ENCODE measurements around the gene RGS6. TPM values are rescaled to one million over a fixed set of nuclear protein-coding genes. Genes with fewer than 3 reads are reported as not detected.
"Not testable (repeated sequence)": the region's sequence is repeated elsewhere in the genome, so short reads cannot be mapped to it uniquely, and the experiment has no call there.

The RGS6 gene
- total RNA-seq, result under 1 TPM; 0.15 to 0.45 TPM

GRCh38 chr14:71932229-71932981 is at the start of gene RGS6:
TSS of gene RGS6 (plus strand) at chr14:71932429.
- no peaks in the 10 kb centered on the region for H3K9me3 ChIP-seq
- H3K4me1 ChIP-seq, result peaks cover 3% of the 10 kb centered on the region
- peaks cover 26% of the 10 kb centered on the region for H3K27me3 ChIP-seq
- DNase-seq, result peak; percentile 28
- TF ChIP-seq, protein P1, sequence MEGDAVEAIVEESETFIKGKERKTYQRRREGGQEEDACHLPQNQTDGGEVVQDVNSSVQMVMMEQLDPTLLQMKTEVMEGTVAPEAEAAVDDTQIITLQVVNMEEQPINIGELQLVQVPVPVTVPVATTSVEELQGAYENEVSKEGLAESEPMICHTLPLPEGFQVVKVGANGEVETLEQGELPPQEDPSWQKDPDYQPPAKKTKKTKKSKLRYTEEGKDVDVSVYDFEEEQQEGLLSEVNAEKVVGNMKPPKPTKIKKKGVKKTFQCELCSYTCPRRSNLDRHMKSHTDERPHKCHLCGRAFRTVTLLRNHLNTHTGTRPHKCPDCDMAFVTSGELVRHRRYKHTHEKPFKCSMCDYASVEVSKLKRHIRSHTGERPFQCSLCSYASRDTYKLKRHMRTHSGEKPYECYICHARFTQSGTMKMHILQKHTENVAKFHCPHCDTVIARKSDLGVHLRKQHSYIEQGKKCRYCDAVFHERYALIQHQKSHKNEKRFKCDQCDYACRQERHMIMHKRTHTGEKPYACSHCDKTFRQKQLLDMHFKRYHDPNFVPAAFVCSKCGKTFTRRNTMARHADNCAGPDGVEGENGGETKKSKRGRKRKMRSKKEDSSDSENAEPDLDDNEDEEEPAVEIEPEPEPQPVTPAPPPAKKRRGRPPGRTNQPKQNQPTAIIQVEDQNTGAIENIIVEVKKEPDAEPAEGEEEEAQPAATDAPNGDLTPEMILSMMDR (IDR thresholded peaks at IDR 0.05), result no peak
- no peaks in the 10 kb centered on the region for H3K36me3 ChIP-seq
- H3K4me3 ChIP-seq, result peak within 1 kb of the TSS; percentile 15
- no peak within 1 kb of the TSS for H3K9ac ChIP-seq (ENCODE audit: low read depth in 2 of 2, low read length in 2 of 2)
- intact Hi-C loops (cut with DNase I), result no loop called here
- no peak within 1 kb of the TSS for H3K27ac ChIP-seq

DNA sequence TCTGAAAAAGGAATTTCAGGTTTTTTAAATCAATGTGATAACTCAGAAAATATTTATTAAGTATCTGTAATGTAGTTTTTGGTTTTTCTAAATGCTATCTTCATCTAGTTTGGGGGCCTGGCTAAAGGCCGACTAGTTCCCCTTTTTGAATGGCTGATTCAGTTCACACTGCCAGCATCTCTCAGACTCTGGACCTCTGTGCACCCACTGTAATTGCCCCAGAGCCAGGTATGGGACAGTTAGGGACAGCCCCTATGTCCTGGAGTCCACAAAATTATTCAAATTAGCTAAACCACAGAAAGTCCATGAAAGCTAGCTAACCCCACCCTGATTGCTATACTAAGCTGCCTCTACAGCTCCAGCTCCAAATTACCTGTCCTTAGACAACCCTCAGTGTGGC is 49.1 kb upstream of the RGS6 start:
- no peaks in the 10 kb centered on the region for H3K36me3 ChIP-seq
- H3K9ac ChIP-seq (ENCODE audit: low read depth in 2 of 2, low read length in 2 of 2), result no peak overlapping the region
- no peaks in the 10 kb centered on the region for H3K27me3 ChIP-seq
- intact Hi-C loops (cut with DNase I), result no loop called here
- no peaks in the 10 kb centered on the region for H3K4me1 ChIP-seq
- H3K4me3 ChIP-seq, result no peak overlapping the region
- DNase-seq, result no peak
- H3K27ac ChIP-seq, result no peak overlapping the region
- TF ChIP-seq, protein P1 (IDR thresholded peaks at IDR 0.05), result no peak
- no peaks in the 10 kb centered on the region for H3K9me3 ChIP-seq

GRCh38 chr14:71885301-71885700 is 46.9 kb upstream of the RGS6 start:
- H3K9ac ChIP-seq (ENCODE audit: low read depth in 2 of 2, low read length in 2 of 2), result no peak overlapping the region
- no peaks in the 10 kb centered on the region for H3K4me1 ChIP-seq
- no peak overlapping the region for H3K4me3 ChIP-seq
- intact Hi-C loops (cut with DNase I), result no loop called here
- DNase-seq, result no peak
- H3K9me3 ChIP-seq, result no peaks in the 10 kb centered on the region
- TF ChIP-seq, protein P1 (IDR thresholded peaks at IDR 0.05), result no peak
- no peak overlapping the region for H3K27ac ChIP-seq
- H3K27me3 ChIP-seq, result no peaks in the 10 kb centered on the region
- no peaks in the 10 kb centered on the region for H3K36me3 ChIP-seq

GRCh38 chr14:71887802-71888201 is 44.4 kb upstream of the RGS6 start:
- H3K27me3 ChIP-seq; H3K36me3 ChIP-seq; H3K4me1 ChIP-seq; H3K9ac ChIP-seq (ENCODE audit: low read depth in 2 of 2, low read length in 2 of 2); H3K9me3 ChIP-seq; intact Hi-C loops (cut with DNase I); H3K4me3 ChIP-seq; H3K27ac ChIP-seq; DNase-seq: not testable (repeated sequence)

DNA sequence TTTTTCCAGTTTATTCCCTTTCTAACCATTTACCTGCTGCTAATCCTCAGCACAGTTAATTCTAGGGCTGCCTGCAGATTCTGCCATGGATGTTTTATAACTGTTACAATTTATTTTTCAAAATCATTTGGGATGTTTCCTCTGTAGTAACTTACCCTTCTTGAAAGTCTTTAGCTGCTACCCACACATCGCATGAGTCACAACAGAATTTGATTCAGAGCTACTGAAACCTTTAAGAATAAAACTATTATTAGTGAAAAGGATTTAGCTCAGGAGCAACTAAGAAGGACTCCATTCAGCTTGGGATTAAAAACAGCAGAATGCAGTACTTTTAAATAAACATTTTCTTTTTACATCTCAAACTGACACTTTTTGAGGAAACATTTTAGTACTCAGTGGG is 41.7 kb upstream of the RGS6 start:
- Histone ChIP-seq H3K36me3 (no peaks in the 10 kb centered on the region), H3K9ac (ENCODE audit: low read depth in 2 of 2, low read length in 2 of 2) (no peak overlapping the region), H3K4me1 (no peaks in the 10 kb centered on the region), H3K27ac (no peak overlapping the region), H3K4me3 (no peak overlapping the region), H3K9me3 (no peaks in the 10 kb centered on the region), H3K27me3 (no peaks in the 10 kb centered on the region)
- TF ChIP-seq, protein P1 (IDR thresholded peaks at IDR 0.05), result no peak
- intact Hi-C loops (cut with DNase I), result no loop called here
- DNase-seq, result no peak

- Histone ChIP-seq H3K36me3 (no peaks in the 10 kb centered on the region), H3K4me3 (no peak overlapping the region), H3K4me1 (no peaks in the 10 kb centered on the region), H3K27me3 (no peaks in the 10 kb centered on the region), H3K9ac (ENCODE audit: low read depth in 2 of 2, low read length in 2 of 2) (no peak overlapping the region), H3K9me3 (no peaks in the 10 kb centered on the region), H3K27ac (no peak overlapping the region)
- TF ChIP-seq, protein P1 (IDR thresholded peaks at IDR 0.05), result no peak
- intact Hi-C loops (cut with DNase I), result no loop called here
- no peak for DNase-seq
These were observed 41.0 kb upstream of the RGS6 start for GRCh38 chr14:71891185-71891584.

Data from colonic mucosa (tissue), 4 donors.